ENCODE measurements around the gene RBM6.

GRCh38 chr3:50044976-50045375 is 105.0 kb downstream of the RBM6 start:
- no peak for TF ChIP-seq POLR2AphosphoS5 (IDR thresholded peaks at IDR 0.05)
- no peak for TF ChIP-seq CTCF (IDR thresholded peaks at IDR 0.05)
- no peak for TF ChIP-seq POLR2A (IDR thresholded peaks at IDR 0.05)
